ENCODE results near the gene ZNF83.
"Not testable (repeated sequence)": the region's sequence is repeated elsewhere in the genome, so short reads cannot be mapped to it uniquely, and the experiment has no call there.

The ZNF83 gene

DNA sequence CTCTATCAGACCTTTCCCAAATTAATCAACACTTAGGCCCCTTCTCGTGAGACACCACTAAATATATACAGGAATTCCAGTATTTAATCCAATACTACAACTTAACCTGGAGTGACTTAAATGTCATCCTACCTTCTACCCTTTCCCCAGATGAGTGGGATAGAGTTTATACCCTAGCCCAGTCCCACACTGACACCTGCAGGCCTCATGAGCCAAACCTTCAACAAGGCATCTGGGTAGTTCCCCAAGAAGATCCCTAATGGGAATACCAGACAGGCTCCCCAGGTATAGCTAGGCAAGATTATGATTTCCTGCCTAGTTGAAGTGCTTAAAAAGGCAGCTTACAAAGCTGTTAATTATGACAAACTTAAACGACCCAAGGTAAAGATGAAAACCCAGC, 15.9 kb downstream of the ZNF83 start:
- Histone ChIP-seq H3K36me3 (replicated peaks) (peaks cover 37% of the 10 kb centered on the region), H3K4me1 (no peaks in the 10 kb centered on the region), H3K27me3 (ENCODE audit: low read depth) (no peaks in the 10 kb centered on the region), H3K4me3 (no peak overlapping the region), H3K9me3 (no peaks in the 10 kb centered on the region)
- no peak for DNase-seq (ENCODE audit: low spot score in 2 of 2)
- in situ Hi-C loops (cut with MboI; ENCODE audit: low sequenced_read_pairs) = no loop called here

DNA sequence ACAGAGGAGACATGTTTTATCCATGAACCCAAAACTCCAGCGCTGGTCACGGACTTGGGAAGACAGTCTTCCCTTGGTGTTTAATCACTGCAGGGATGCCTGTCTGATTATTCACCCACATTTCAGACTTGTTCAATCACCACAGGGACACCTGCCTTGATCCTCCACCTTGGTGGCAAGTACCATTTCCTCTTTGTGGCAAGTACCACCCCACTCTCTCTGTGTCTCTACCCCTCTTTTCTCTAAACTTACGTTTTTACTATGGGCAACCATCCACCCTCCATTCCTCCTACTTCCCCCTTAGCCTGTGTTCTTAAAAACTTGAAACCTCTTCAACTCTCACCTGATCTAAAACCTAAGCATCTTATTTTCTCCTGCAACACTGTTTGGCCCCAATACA, 16.8 kb downstream of the ZNF83 start:
- in situ Hi-C loops (cut with MboI; ENCODE audit: low sequenced_read_pairs) = no loop called here
- peaks cover 37% of the 10 kb centered on the region for H3K36me3 ChIP-seq (replicated peaks)
- no peak overlapping the region for H3K4me3 ChIP-seq
- H3K4me1 ChIP-seq = no peaks in the 10 kb centered on the region
- no peaks in the 10 kb centered on the region for H3K9me3 ChIP-seq
- no peaks in the 10 kb centered on the region for H3K27me3 ChIP-seq (ENCODE audit: low read depth)
- no peak for DNase-seq (ENCODE audit: low spot score in 2 of 2)

DNA sequence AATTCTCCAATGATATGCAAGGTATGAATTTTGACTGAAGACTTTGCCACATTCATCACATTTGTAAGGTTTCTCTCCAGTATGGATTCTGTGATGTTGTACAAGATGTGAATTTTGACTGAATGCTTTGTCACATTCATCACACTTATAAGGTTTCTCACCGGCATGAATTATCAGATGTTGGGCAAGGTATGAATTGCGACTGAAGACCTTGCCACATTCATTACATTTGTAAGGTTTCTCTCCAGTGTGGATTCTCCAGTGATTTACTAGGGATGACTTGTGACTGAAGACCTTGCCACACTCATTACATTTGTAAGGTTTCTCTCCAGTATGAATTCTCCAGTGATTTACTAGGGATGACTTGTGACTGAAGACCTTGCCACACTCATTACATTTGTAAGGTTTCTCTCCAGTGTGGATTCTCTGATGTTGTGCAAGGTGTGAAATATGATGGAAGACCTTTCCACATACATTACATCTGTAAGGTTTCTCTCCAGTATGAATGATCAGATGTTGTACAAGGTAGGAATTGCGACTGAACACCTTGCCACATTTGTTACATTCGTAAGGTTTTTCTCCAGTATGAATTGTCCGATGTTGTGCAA, 24.8 kb downstream of the ZNF83 start:
- in situ Hi-C loops (cut with MboI; ENCODE audit: low sequenced_read_pairs) = no loop called here
- H3K4me3 ChIP-seq = no peak overlapping the region
- H3K9me3 ChIP-seq = peaks cover 16% of the 10 kb centered on the region; the same call in 1 of the 2 replicates
- no peak for DNase-seq (ENCODE audit: low spot score in 2 of 2)
- no peaks in the 10 kb centered on the region for H3K4me1 ChIP-seq
- no peaks in the 10 kb centered on the region for H3K27me3 ChIP-seq (ENCODE audit: low read depth)
- peaks cover 46% of the 10 kb centered on the region for H3K36me3 ChIP-seq (replicated peaks)

DNA sequence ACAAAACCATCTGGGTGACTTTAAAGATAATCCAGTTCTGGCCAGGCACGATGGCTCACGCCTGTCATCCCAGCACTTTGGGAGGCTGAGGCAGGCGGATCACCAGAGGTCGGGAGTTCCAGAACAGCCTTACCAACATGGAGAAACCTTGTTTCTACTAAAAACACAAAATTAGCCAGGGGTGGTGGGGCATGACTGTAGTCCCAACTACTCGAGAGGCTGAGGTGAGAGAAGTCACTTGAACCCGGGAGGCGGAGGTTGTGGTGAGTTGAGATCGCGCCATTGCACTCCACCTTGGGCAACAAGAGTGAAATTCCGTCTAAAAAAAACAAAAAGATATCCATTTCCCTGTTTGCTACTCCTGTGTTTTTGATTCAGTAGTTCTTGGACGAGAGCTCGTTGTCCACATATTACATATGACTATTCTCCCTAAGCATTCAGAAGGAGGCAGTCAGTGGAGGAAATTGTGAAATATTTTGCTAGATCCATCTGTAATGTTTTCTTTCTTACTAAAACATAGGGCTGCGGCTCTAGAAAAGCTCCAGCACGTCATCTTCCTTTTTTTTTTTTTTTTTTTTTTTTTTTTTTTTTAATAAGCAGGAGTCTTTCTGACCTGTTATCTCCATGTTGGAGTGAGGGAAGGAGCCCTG, 34.5 kb downstream of the ZNF83 start:
- Histone ChIP-seq H3K9me3 (no peaks in the 10 kb centered on the region; the same call in 1 of the 2 replicates), H3K27me3 (ENCODE audit: low read depth) (no peaks in the 10 kb centered on the region), H3K4me3 (no peak overlapping the region), H3K36me3 (replicated peaks) (no peaks in the 10 kb centered on the region; the same call in 1 of the 2 replicates), H3K4me1 (no peaks in the 10 kb centered on the region)
- in situ Hi-C loops (cut with MboI; ENCODE audit: low sequenced_read_pairs) = no loop called here
- DNase-seq (ENCODE audit: low spot score in 2 of 2) = no peak

DNA sequence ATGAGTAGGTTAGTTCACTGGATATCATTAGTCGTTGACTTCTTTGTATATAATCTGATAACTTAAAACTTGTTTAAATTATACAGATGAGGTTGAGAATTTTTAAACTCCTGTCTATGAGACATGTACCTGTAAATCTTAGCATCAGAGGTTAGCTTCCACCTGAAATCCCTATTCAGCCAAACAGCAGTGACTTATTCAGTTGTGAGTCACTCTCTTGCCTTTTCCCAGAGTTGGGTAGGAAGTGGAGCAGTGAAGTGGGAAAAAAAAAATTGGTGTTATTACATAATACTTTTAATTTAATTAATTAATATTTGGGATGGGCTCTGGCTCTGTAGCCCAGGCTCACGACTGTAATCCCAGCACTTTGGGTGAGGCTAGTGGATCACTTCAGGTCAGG, 35.2 kb downstream of the ZNF83 start:
- Histone ChIP-seq H3K4me3 (no peak overlapping the region), H3K27me3 (ENCODE audit: low read depth) (no peaks in the 10 kb centered on the region), H3K36me3 (replicated peaks) (no peaks in the 10 kb centered on the region; the same call in 1 of the 2 replicates), H3K4me1 (no peaks in the 10 kb centered on the region), H3K9me3 (no peaks in the 10 kb centered on the region; the same call in 1 of the 2 replicates)
- in situ Hi-C loops (cut with MboI; ENCODE audit: low sequenced_read_pairs) = no loop called here
- no peak for DNase-seq (ENCODE audit: low spot score in 2 of 2)

DNA sequence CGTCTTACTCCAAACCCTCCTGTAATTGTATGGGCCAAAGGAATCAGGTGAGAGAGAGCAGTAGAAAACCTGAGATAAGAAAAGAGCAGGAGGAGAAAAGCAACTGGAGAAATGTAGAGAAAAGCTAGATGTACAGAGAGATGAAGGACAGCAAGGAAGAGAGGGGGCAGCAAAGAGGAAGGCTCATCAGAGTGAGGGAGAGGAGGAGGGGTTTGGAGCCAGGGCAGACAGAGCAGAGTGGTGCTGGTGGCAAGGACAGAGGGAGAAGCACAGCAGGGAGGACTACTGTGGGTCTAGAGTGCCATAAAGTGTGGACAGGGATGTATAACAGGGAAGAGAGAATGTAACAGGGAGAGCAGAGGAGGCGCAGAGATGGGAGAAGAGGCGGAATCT, 36.2 kb downstream of the ZNF83 start:
- H3K36me3 ChIP-seq (replicated peaks); in situ Hi-C loops (cut with MboI; ENCODE audit: low sequenced_read_pairs); H3K4me1 ChIP-seq; H3K9me3 ChIP-seq; DNase-seq (ENCODE audit: low spot score in 2 of 2); H3K27me3 ChIP-seq (ENCODE audit: low read depth): not testable (repeated sequence)
- peak overlapping the region; percentile 57 for H3K4me3 ChIP-seq

DNA sequence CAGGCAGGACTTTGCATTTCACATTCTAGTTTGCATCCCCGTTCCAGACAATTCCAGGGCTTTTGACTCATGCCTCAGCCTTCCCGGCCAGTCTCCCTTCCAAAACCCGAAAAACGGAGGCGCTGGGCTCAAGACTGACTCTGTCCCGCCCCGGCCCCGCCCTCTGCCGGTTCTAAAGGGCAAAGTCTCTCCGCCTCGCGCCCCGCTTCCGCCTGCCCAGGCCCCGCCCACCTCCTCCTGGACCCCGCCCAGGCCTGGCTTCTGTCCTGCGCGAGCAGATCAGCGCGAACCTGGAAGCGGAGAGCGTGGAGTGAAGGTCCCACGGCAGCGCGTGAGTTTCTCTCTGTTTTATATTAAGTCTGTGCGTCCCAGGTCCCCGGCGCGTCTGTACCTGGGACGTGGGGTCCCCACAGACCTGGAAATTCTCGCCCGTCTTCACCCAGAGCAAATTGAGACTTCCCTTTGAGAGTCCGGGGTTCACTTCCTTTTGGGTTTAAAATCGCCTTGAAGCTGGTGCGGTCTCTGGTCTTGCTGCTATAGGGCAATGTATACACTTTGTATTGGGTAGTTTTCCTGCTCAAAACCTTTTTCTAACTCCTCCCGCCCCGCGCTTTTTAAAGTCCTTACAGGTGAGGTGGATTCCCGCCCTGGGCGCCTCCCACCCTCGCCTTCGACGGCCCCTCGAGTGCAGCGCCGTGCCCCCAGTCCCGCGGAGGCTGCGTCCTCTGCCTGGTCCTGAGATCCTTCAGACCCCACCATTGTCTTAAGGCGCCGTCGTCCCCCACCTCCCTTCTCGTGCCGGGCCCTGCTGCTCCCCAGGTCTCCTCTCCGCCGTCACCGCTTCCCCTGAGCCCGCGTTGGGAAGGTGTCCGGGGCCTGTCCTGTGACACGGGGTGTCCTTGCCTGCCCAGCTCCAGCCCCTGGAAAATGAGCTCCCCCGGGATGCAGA, 36.9 kb downstream of the ZNF83 start:
- Histone ChIP-seq H3K4me1 (no peaks in the 10 kb centered on the region), H3K4me3 (peak overlapping the region; percentile 57), H3K9me3 (no peaks in the 10 kb centered on the region; the same call in 1 of the 2 replicates), H3K27me3 (ENCODE audit: low read depth) (no peaks in the 10 kb centered on the region), H3K36me3 (replicated peaks) (no peaks in the 10 kb centered on the region)
- peak; percentile 78 to 97 for DNase-seq (ENCODE audit: low spot score in 2 of 2)
- in situ Hi-C loops (cut with MboI; ENCODE audit: low sequenced_read_pairs) = no loop called here

DNA sequence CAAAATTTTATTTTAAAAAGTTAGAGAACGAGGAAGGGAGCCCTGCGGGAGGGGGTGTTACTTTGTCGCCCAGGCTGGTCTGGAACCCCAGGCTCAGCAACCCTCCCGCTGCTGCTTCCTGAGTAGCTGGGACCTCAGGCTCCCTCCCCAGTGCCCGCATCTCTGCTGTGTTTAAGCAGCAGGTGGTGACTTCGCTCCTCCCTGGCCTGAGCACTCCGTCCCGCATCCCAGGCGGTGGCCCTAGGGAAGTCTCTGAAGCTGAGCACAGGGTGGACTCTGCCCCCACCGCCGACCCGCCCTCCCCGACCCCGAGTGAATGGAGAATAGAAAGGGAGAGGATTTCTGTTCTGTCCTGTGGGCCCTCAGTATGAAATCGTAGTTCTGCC, 37.5 kb downstream of the ZNF83 start:
- Histone ChIP-seq H3K36me3 (replicated peaks) (no peaks in the 10 kb centered on the region), H3K4me1 (no peaks in the 10 kb centered on the region), H3K9me3 (no peaks in the 10 kb centered on the region; the same call in 1 of the 2 replicates), H3K27me3 (ENCODE audit: low read depth) (no peaks in the 10 kb centered on the region), H3K4me3 (peak overlapping the region; percentile 57)
- DNase-seq (ENCODE audit: low spot score in 2 of 2) = no peak
- in situ Hi-C loops (cut with MboI; ENCODE audit: low sequenced_read_pairs) = no loop called here

DNA sequence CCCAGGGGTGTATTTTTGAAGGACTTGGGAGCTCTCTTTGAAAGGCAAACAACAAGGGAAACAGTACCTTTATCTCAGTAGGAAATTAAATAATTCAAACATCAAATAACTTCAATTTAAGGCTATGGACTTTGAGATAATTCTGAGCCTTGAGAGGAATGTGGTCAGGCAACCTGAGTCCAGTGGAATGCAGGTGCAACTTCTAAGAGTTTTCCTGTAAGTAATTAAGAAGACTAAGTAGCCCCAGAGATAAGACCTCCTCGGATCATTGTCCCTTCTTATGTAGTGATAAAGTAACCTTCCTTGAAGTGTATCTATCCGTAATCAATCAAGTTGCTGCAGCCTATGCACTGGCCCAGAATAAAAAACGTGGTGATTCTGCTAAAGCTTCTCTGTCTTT, 38.9 kb downstream of the ZNF83 start:
- in situ Hi-C loops (cut with MboI; ENCODE audit: low sequenced_read_pairs) = no loop called here
- Histone ChIP-seq H3K4me1 (no peaks in the 10 kb centered on the region), H3K9me3 (no peaks in the 10 kb centered on the region; the same call in 1 of the 2 replicates), H3K27me3 (ENCODE audit: low read depth) (no peaks in the 10 kb centered on the region), H3K4me3 (no peak overlapping the region), H3K36me3 (replicated peaks) (no peaks in the 10 kb centered on the region)
- DNase-seq (ENCODE audit: low spot score in 2 of 2) = no peak

DNA sequence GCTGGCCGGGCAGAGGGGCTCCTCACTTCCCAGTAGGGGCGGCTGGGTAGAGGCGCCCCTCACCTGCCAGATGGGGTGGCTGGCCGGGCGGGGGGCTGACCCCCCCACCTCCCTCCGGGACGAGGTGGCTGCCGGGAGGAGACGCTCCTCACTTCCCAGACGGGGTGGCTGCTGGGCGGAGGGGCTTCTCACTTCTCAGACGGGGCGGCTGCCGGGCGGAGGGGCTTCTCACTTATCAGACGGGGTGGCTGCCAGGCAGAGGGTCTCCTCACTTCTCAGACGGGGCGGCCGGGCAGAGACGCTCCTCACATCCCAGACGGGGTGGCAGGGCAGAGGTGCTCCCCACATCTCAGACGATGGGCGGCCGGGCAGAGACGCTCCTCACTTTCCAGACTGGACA, 44.7 kb downstream of the ZNF83 start:
- H3K4me3 ChIP-seq; H3K4me1 ChIP-seq; in situ Hi-C loops (cut with MboI; ENCODE audit: low sequenced_read_pairs); H3K9me3 ChIP-seq; H3K27me3 ChIP-seq (ENCODE audit: low read depth); H3K36me3 ChIP-seq (replicated peaks); DNase-seq (ENCODE audit: low spot score in 2 of 2): not testable (repeated sequence)

DNA sequence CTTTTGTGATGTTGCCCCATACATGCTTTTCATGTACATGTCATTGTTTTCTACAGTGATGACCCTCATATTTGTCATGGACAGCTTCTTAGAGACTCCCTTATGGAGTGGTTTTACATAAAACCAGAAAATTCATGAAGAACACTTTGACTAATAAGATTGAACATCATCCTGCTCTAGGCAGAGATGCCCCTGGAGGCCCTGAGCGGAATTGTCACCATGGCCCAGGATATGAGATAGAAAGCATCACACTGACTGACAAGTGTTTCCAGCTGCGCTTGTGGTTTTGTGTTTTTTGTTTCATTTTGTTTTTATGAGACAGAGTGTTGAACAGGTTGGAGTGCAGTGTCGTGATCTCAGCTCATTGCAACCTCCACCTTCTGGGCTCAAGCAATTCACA, 45.9 kb downstream of the ZNF83 start:
- Histone ChIP-seq H3K4me3 (no peak overlapping the region), H3K27me3 (ENCODE audit: low read depth) (no peaks in the 10 kb centered on the region), H3K9me3 (no peaks in the 10 kb centered on the region), H3K4me1 (no peaks in the 10 kb centered on the region), H3K36me3 (replicated peaks) (no peaks in the 10 kb centered on the region)
- DNase-seq (ENCODE audit: low spot score in 2 of 2) = no peak
- in situ Hi-C loops (cut with MboI; ENCODE audit: low sequenced_read_pairs) = no loop called here

DNA sequence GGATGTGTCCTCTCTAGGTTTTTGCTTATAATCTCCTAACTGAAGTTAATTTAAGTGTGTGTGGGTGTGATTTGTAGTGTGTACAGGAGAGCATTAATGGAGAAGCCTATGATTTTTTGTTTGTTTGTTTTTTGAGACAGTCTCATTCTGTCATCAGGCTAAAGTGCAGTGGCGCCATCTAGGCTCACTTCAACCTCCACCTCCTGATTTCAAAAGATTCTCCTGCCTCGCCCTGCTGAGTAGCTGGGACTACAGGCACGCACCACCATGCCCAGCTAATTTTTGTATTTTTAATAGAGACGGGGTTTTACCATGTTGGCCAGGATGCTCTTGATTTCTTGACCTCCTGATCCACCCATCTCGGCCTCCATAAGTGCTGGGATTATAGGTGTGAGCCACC, 47.4 kb downstream of the ZNF83 start:
- Histone ChIP-seq H3K4me3 (no peak overlapping the region), H3K27me3 (ENCODE audit: low read depth) (no peaks in the 10 kb centered on the region), H3K36me3 (replicated peaks) (no peaks in the 10 kb centered on the region), H3K9me3 (no peaks in the 10 kb centered on the region), H3K4me1 (no peaks in the 10 kb centered on the region)
- DNase-seq (ENCODE audit: low spot score in 2 of 2) = no peak
- in situ Hi-C loops (cut with MboI; ENCODE audit: low sequenced_read_pairs) = no loop called here

DNA sequence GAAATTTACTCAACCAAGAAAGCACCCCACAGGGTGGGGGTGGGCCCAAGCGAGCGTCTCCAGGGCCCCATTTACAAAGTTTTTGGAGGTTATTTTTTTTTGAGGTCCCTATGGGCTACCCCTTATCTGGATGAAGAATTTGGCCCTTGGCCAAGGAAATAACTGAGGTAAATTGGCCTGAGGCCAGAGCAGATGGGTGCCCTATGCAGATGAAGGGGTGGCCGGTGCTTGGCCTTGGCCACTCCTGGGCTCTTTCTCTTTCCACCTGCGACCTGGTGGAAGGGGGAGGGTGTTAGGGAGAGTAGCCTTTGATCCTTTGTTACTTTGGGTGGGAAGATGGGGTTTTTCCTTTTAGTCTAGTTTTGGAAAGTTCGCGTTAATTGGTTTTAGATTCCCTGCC, 52.6 kb downstream of the ZNF83 start:
- Histone ChIP-seq H3K4me1 (no peaks in the 10 kb centered on the region), H3K4me3 (no peak overlapping the region), H3K9me3 (no peaks in the 10 kb centered on the region), H3K36me3 (replicated peaks) (no peaks in the 10 kb centered on the region), H3K27me3 (ENCODE audit: low read depth) (no peaks in the 10 kb centered on the region)
- DNase-seq (ENCODE audit: low spot score in 2 of 2) = no peak
- in situ Hi-C loops (cut with MboI; ENCODE audit: low sequenced_read_pairs) = no loop called here
